ENCODE data around the gene ORC6. TPM values are rescaled to one million over a fixed set of nuclear protein-coding genes. Genes with fewer than 3 reads are reported as not detected.

ORC6 gene
- total and polyA plus RNA-seq, 12 donors: 0.56 to 2.7 (median 2.1) TPM

DNA sequence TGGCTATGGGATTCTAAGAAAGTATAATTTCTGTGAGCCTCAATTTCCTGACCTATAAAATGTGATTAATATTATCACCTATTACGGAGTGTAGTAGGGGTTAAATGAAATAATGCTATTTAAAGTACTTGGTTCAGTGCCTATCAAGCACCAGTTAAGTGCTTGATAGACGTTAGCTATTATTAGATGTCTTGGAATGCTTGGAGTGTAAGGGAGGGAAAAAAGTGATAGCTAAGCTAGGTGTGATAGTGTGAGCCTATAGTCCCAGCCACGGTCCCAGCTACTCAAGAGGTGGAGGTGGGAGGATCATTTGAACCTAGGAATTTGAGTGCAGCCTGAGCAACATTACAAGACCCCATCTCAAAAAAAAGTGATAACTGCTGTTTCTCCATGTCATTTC is 7.5 kb downstream of the ORC6 start:
- peaks cover 0 to 23% (median 0%) of the 10 kb centered on the region in 9 donors for H3K36me3 ChIP-seq

DNA sequence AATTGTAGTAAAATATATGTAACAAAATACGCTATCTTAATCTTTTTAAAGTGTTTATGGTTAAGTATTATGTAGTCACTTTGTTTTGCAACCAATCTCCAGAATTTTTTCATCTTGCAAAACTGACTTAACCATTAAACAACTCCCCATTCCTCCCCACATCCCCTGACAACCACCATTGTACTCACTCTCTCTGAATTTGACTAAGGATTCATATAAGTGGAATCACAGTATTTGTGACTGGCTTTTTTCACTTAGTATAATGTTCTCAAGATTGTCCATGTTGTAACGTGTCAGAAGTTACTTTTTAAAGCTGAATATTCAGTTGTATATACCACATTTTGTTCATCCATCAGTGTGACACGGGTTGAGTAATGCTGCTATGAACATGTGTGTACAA is 10.6 kb downstream of the ORC6 start:
- intact Hi-C loops (cut with DNase I): no loop called here
- DNase-seq (no peak), ATAC-seq (no peak)
- TF ChIP-seq, protein P1, sequence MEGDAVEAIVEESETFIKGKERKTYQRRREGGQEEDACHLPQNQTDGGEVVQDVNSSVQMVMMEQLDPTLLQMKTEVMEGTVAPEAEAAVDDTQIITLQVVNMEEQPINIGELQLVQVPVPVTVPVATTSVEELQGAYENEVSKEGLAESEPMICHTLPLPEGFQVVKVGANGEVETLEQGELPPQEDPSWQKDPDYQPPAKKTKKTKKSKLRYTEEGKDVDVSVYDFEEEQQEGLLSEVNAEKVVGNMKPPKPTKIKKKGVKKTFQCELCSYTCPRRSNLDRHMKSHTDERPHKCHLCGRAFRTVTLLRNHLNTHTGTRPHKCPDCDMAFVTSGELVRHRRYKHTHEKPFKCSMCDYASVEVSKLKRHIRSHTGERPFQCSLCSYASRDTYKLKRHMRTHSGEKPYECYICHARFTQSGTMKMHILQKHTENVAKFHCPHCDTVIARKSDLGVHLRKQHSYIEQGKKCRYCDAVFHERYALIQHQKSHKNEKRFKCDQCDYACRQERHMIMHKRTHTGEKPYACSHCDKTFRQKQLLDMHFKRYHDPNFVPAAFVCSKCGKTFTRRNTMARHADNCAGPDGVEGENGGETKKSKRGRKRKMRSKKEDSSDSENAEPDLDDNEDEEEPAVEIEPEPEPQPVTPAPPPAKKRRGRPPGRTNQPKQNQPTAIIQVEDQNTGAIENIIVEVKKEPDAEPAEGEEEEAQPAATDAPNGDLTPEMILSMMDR (IDR thresholded peaks at IDR 0.05): no peak
- H3K9me3 ChIP-seq: no peaks in the 10 kb centered on the region
- H3K27ac ChIP-seq: no peak overlapping the region
- H3K4me1 ChIP-seq: peaks cover 0 to 18% (median 4%) of the 10 kb centered on the region in 9 donors
- 89 to 90% methylated on average over 3 of the region's 3 CpGs for WGBS, 2 donors
- H3K27me3 ChIP-seq: no peaks in the 10 kb centered on the region
- no peak overlapping the region for H3K4me3 ChIP-seq
- peaks cover 0 to 37% (median 5%) of the 10 kb centered on the region in 9 donors for H3K36me3 ChIP-seq

More for the DNA sequence above, 7.5 kb downstream of the ORC6 start:
- intact Hi-C loops (cut with DNase I): loop anchor here in 2 of 10 donors (10.0 kb wide), 2 partner anchors 48 to 98 kb away; partner anchors contain the start of gene MYLK3 (in 1 of the 2)
- Histone ChIP-seq H3K4me1 (peaks cover 0 to 22% (median 4%) of the 10 kb centered on the region in 9 donors), H3K4me3 (no peak overlapping the region), H3K9me3 (no peaks in the 10 kb centered on the region), H3K27ac (peak overlapping the region in 6 of 10 donors; percentile 5 to 63 (median 47)), H3K27me3 (no peaks in the 10 kb centered on the region)
- TF ChIP-seq, protein P1 (IDR thresholded peaks at IDR 0.05): no peak
- ATAC-seq (peak in 7 of 8 donors; percentile 22 to 73 (median 59)), DNase-seq (no peak)
- 32 to 38% methylated on average over 3 of the region's 3 CpGs for WGBS, 2 donors

DNA sequence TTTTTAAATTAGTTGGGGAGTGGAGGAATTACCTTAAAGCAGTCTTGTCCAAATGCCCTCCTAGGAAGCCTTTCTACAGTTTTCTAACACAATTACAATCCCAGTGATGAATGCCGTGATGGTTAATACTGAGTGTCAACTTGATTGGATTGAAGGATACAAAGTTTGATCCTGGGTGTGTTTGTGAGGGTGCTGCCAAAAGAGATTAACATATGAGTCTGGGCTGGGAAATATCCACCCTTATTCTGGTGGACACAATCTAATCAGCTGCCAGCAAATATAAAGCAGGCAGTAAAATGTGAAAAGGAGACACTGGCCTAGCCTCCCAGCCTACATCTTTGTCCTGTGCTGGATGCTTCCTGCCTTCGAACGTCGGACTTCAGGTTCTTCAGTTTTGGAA is 12.2 kb downstream of the ORC6 start:
- 62 to 65% methylated on average over 4 of the region's 4 CpGs for WGBS, 2 donors
- Histone ChIP-seq H3K9me3 (no peaks in the 10 kb centered on the region), H3K27me3 (no peaks in the 10 kb centered on the region), H3K4me1 (peaks cover 0 to 8% (median 3%) of the 10 kb centered on the region in 9 donors), H3K4me3 (no peak overlapping the region), H3K36me3 (peaks cover 0 to 53% (median 5%) of the 10 kb centered on the region in 9 donors), H3K27ac (no peak overlapping the region)
- TF ChIP-seq, protein P1 (IDR thresholded peaks at IDR 0.05): no peak
- ATAC-seq: no peak
- intact Hi-C loops (cut with DNase I): no loop called here
- DNase-seq: no peak

DNA sequence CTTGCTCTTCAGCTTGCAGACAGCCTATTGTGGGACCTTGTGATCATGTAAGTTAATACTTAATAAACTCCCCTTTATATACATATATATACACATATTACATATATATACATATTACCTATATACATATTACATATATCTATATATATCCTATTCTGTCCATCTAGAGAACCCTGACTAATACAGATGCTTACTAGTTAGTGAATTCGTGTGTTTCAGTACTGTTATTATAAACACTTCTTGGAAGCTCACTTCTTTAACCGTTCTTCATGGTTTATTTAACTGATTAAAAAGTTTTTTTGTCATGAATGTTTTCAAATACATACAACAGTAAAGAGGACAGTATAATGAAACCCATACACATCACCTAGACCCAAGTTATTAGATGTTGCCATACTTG is 12.6 kb downstream of the ORC6 start:
- ATAC-seq (no peak), DNase-seq (no peak)
- Histone ChIP-seq H3K36me3 (peaks cover 0 to 57% (median 5%) of the 10 kb centered on the region in 9 donors), H3K9me3 (no peaks in the 10 kb centered on the region), H3K4me1 (peaks cover 0 to 4% (median 0%) of the 10 kb centered on the region in 9 donors), H3K27me3 (no peaks in the 10 kb centered on the region), H3K4me3 (no peak overlapping the region), H3K27ac (no peak overlapping the region)
- WGBS, 2 donors: 89 to 92% methylated on average over 2 of the region's 2 CpGs
- intact Hi-C loops (cut with DNase I): no loop called here
- TF ChIP-seq, protein P1 (IDR thresholded peaks at IDR 0.05): no peak
